Trophoblast cell (in vitro differentiated cells and primary cell): Measurements from ENCODE around the gene BMAL1.

Experiments
- DNase-seq, 2 donors: peaks; one replicate each; pipeline ENCODE4 v3.0.0-alpha.2; 2016
- H2AFZ ChIP-seq: 2 replicates; pipeline ENCODE4 v1.6.1; 2013; ENCODE audit warnings: low read length, moderate library complexity, mild to moderate bottlenecking; ENCODE audit not compliant: insufficient read depth, poor library complexity
- H2AK5ac ChIP-seq: 2 replicates; pipeline ENCODE4 v1.6.1; 2013; ENCODE audit warnings: mild to moderate bottlenecking, low read length
- H2BK120ac ChIP-seq: 2 replicates; pipeline ENCODE4 v1.6.1; 2013; ENCODE audit warnings: low read length, mild to moderate bottlenecking, moderate library complexity; ENCODE audit not compliant: insufficient read depth, poor library complexity
- H2BK12ac ChIP-seq: 2 replicates; pipeline ENCODE4 v1.6.1; 2013; ENCODE audit warnings: mild to moderate bottlenecking, low read length, moderate library complexity
- H2BK5ac ChIP-seq: 2 replicates; pipeline ENCODE4 v1.6.1; 2013; ENCODE audit warnings: low read length, low read depth, moderate library complexity, mild to moderate bottlenecking; ENCODE audit not compliant: poor library complexity
- H3K14ac ChIP-seq: 2 replicates; pipeline ENCODE4 v1.6.1; 2013; ENCODE audit warnings: mild to moderate bottlenecking, low read length
- H3K18ac ChIP-seq: 2 replicates; pipeline ENCODE4 v1.6.1; 2013; ENCODE audit warnings: mild to moderate bottlenecking, low read length
- H3K23ac ChIP-seq: 2 replicates; pipeline ENCODE4 v1.6.1; 2013; ENCODE audit warnings: low read length
- H3K27ac ChIP-seq: 2 replicates; pipeline ENCODE4 v1.5.1; 2013; ENCODE audit warnings: low read depth, mild to moderate bottlenecking, inconsistent platforms, low read length, moderate library complexity
- H3K27me3 ChIP-seq: 2 replicates; pipeline ENCODE4 v1.6.1; 2013; ENCODE audit warnings: inconsistent platforms, mild to moderate bottlenecking, low read length, moderate library complexity; ENCODE audit not compliant: insufficient read depth
- H3K36me3 ChIP-seq, 2 experiments: 1 replicate in 1 of 2; 2 replicates in 1 of 2; pipeline ENCODE4 v1.6.1; 2013; ENCODE audit warnings: low read length in 2 of 2, mild to moderate bottlenecking in 2 of 2, moderate library complexity in 1 of 2; ENCODE audit not compliant: insufficient read depth in 2 of 2, control insufficient read depth in 1 of 2
- H3K4ac ChIP-seq: 2 replicates; pipeline ENCODE4 v1.6.1; 2013; ENCODE audit warnings: low read depth, mild to moderate bottlenecking, low read length, moderate library complexity
- H3K4me1 ChIP-seq, 2 experiments: 1 replicate in 1 of 2; 2 replicates in 1 of 2; pipeline ENCODE4 v1.6.1; 2013; ENCODE audit warnings: low read length in 2 of 2, mild to moderate bottlenecking in 2 of 2, moderate library complexity in 1 of 2; ENCODE audit not compliant: insufficient read depth in 2 of 2, control insufficient read depth in 1 of 2
- H3K4me2 ChIP-seq: 2 replicates; pipeline ENCODE4 v1.6.1; 2013; ENCODE audit warnings: inconsistent platforms, mild to moderate bottlenecking, low read length, moderate library complexity
- H3K4me3 ChIP-seq: 2 replicates; pipeline ENCODE4 v1.5.1; 2013; ENCODE audit warnings: mild to moderate bottlenecking, low read depth, low read length, inconsistent platforms
- H3K79me1 ChIP-seq: one replicate; pipeline ENCODE4 v1.6.1; 2013; ENCODE audit warnings: low read length
- H3K79me2 ChIP-seq: 2 replicates; pipeline ENCODE4 v1.6.1; 2013; ENCODE audit warnings: low read length, mild to moderate bottlenecking; ENCODE audit not compliant: control insufficient read depth, insufficient read depth, poor library complexity
- H3K9ac ChIP-seq: 2 replicates; pipeline ENCODE4 v1.6.1; 2013; ENCODE audit warnings: mild to moderate bottlenecking, low read length
- H3K9me3 ChIP-seq: 2 replicates; pipeline ENCODE4 v1.6.1; 2013; ENCODE audit warnings: low read depth, mild to moderate bottlenecking, control low read depth, inconsistent platforms, low read length; ENCODE audit not compliant: insufficient read depth
- H4K12ac ChIP-seq: 2 replicates; pipeline ENCODE4 v1.6.1; 2013; ENCODE audit warnings: low read depth, mild to moderate bottlenecking, low read length, moderate library complexity
- H4K8ac ChIP-seq: 2 replicates; pipeline ENCODE4 v1.6.1; 2013; ENCODE audit warnings: low read depth, mild to moderate bottlenecking, low read length, moderate library complexity
- H4K91ac ChIP-seq: one replicate; pipeline ENCODE4 v1.6.1; 2013; ENCODE audit warnings: low read depth, mild to moderate bottlenecking, low read length, moderate library complexity
- WGBS: extraction: QIAGEN DNeasy Blood & Tissue Kit; methylation state at CpG from one replicate; pipeline ENCODE4 v1.1.7; 2013; ENCODE audit warnings: missing lambda C conversion rate; ENCODE audit not compliant: insufficient read length, insufficient coverage; ENCODE audit errors: extremely low coverage; 5-methylcytosine and 5-hydroxymethylcytosine counted together

The BMAL1 gene

DNA sequence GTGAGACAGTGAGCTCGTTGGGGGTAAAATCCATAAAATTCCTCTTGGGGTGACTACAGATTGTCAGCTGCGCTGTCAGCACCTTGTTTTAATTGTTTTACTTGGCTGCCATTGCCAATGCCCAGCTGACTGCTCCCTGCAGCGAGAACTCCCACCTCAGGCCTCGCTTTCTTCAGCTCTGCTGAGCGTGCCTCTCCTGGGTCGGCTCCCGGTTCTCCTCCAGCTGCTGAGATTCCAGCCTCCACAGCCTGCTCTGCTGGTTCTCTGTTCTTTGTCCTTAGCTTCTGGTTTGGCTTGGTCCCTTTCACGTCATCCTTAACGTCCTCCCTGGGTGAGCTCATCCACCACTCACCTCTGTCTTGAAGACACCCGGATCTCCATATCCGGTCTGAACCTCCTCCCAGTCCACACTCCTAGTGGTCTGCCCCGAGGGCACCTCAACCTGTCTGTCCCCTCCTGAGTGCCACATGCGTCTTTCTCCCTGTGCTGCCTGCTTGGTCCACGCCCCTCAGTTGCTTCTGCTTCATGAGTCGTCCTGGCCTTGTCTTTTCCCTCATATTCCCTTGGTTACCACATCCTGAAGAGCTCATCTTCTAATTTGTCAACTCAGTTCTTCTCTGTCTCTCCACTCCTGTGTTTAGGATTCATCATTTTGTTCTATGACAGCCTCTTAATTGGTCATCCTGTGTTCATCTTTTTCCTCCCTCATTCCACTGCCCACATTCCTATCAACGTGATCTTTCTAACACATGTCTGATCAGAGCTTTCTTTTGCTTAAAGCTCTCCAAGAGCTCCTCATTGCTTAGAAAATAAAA is 35.6 kb downstream of the BMAL1 start:
- no peak overlapping the region for H2BK5ac ChIP-seq
- no peak overlapping the region for H3K4me2 ChIP-seq
- no peaks in the 10 kb centered on the region for H3K27me3 ChIP-seq
- H3K27ac ChIP-seq: no peak overlapping the region
- H2BK12ac ChIP-seq: no peak overlapping the region
- no peaks in the 10 kb centered on the region for H3K9me3 ChIP-seq
- H3K36me3 ChIP-seq: no peaks in the 10 kb centered on the region
- no peak overlapping the region for H4K12ac ChIP-seq
- no peak overlapping the region for H3K23ac ChIP-seq
- H3K18ac ChIP-seq: no peak overlapping the region
- H3K4ac ChIP-seq: no peak overlapping the region
- WGBS: no CpG with 5 or more reads among the region's 16 CpGs
- H3K14ac ChIP-seq: no peak overlapping the region
- H4K8ac ChIP-seq: no peak overlapping the region
- no peaks in the 10 kb centered on the region for H3K79me1 ChIP-seq
- H3K4me1 ChIP-seq: peaks cover 0 to 5% of the 10 kb centered on the region in 2 experiments
- H3K4me3 ChIP-seq: no peak overlapping the region
- no peak overlapping the region for H2AK5ac ChIP-seq
- H2BK120ac ChIP-seq: no peak overlapping the region
- H3K9ac ChIP-seq: no peak overlapping the region
- H3K79me2 ChIP-seq: no peaks in the 10 kb centered on the region
- peak in 1 of 2 donors; percentile 50 for DNase-seq
- H2AFZ ChIP-seq: no peak overlapping the region
- no peak overlapping the region for H4K91ac ChIP-seq

DNA sequence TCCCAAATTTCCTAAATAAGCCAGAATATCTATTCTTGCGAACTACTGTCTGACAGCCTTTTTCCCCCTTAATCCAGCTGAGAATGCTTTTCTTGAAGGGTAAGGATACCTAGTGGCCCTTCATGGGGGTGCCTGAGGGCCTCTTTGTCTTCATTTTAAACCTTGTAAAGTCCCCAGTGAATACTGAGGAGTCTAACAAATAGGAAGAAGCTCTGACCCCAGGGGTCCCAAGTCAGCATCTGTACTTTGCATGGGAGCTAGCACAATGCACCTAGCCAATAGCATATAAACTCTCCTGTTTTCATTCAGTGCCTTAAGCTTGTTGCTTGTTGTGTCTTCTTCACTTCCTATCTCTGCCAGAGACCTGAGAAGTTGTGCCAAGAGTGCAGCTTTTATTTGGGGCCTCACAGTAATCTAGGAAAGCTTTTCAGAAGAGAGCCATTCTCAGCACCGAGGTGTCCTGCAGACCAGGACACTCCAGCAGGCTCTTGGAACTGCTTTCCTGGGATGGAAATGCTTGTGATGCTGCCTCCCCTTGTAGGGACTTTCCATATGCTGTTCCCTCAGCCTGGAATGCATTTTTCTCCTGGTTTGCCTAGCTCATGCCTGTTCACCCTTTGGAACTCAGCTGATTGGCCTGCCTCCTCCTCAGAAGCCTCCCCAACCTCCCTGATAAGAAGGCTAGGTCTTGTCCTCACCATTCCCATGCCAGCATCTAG is 37.2 kb downstream of the BMAL1 start:
- Histone ChIP-seq H3K27me3 (no peaks in the 10 kb centered on the region), H3K14ac (no peak overlapping the region), H2BK12ac (no peak overlapping the region), H2AFZ (no peak overlapping the region), H4K8ac (no peak overlapping the region), H3K27ac (no peak overlapping the region), H3K4me3 (no peak overlapping the region), H3K4me1 (peaks cover 0 to 5% of the 10 kb centered on the region in 2 experiments), H3K79me2 (no peaks in the 10 kb centered on the region), H3K9me3 (no peaks in the 10 kb centered on the region), H3K36me3 (no peaks in the 10 kb centered on the region), H3K23ac (no peak overlapping the region), H2BK120ac (no peak overlapping the region), H2AK5ac (no peak overlapping the region), H3K4ac (no peak overlapping the region), H3K4me2 (no peak overlapping the region), H3K18ac (no peak overlapping the region), H4K91ac (no peak overlapping the region), H2BK5ac (no peak overlapping the region), H3K79me1 (no peaks in the 10 kb centered on the region), H4K12ac (no peak overlapping the region), H3K9ac (no peak overlapping the region)
- DNase-seq: no peak
- no CpG with 5 or more reads among the region's 2 CpGs for WGBS

DNA sequence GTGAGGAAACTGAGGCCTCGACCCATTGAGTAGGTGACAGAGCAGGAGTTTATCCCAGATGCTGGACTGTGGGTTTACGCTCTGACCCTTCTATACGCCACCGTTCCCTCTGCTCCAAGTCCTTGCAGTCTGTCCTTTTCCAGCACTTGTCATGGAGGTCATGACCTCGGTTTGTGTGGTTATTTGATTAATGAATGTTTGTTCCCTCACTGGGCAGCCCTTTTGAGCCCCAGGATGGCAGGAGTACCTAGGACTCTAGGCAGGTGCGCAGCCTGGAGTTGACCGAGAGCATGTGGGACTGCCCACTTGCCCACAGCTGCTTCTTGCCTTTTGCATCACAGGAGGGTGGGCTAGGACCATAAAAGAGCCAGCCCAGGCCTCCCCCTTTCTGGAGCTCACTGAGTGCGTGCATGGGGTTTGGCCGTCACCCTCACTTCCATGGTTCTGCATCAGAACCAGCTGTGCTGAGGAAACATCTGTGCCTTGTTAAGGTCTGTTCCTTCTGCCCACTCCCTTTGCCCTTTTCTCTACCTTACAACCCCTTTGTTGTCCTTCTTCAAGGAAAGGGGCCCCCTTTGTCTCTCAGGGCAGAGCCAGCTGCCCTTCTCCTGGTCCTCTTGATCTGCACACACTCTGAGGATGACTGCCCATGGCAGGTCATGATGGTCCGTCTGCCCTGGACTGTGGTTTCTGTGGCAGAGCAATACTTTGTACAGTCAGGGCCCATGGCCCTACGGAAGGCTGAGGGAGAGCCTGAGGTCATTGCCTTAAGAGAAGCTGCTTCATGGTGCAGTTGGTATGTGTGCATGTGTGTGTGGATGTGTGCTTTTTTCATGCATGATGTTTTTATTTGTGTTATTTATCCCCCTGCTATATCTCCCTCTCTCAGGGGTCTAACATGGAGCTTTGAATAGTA is 38.2 kb downstream of the BMAL1 start:
- Histone ChIP-seq H3K14ac (no peak overlapping the region), H3K27me3 (no peaks in the 10 kb centered on the region), H3K23ac (no peak overlapping the region), H3K9me3 (no peaks in the 10 kb centered on the region), H3K79me1 (no peaks in the 10 kb centered on the region), H3K27ac (no peak overlapping the region), H3K79me2 (no peaks in the 10 kb centered on the region), H3K36me3 (no peaks in the 10 kb centered on the region), H4K8ac (no peak overlapping the region), H3K18ac (no peak overlapping the region), H2BK5ac (no peak overlapping the region), H4K12ac (no peak overlapping the region), H3K4me1 (peaks cover 0 to 5% of the 10 kb centered on the region in 2 experiments), H2BK120ac (no peak overlapping the region), H2AK5ac (no peak overlapping the region), H4K91ac (no peak overlapping the region), H3K9ac (no peak overlapping the region), H3K4me2 (no peak overlapping the region), H2AFZ (no peak overlapping the region), H3K4ac (no peak overlapping the region), H3K4me3 (no peak overlapping the region), H2BK12ac (no peak overlapping the region)
- no peak for DNase-seq
- no CpG with 5 or more reads among the region's 11 CpGs for WGBS

DNA sequence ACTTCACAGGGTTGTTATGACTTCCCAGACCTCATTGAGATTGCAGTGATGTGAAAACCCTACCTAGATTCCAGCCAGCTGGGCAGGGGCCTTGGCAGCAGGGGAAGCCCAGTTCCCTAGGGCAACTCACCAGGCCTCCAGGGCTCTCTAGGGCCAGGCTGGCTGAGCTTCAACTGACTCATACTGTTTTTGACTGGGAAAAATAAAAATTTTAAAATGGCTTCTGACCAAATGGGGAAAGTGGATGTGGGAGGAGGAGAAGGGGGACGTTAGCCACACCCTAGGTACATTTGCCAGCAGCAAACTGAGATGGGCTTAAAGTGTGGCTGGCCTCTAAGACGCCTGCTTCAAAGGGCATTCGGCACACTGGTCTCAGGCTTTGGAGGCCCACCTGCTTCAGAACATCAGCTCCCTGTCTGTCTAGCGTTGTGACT is 39.0 kb downstream of the BMAL1 start:
- Histone ChIP-seq H4K8ac (no peak overlapping the region), H3K18ac (no peak overlapping the region), H4K12ac (no peak overlapping the region), H3K4me2 (no peak overlapping the region), H3K4me3 (no peak overlapping the region), H3K4ac (no peak overlapping the region), H3K9ac (no peak overlapping the region), H2BK5ac (no peak overlapping the region), H3K36me3 (no peaks in the 10 kb centered on the region), H3K9me3 (no peaks in the 10 kb centered on the region), H3K4me1 (peaks cover 0 to 5% of the 10 kb centered on the region in 2 experiments), H3K14ac (no peak overlapping the region), H4K91ac (no peak overlapping the region), H3K23ac (no peak overlapping the region), H3K79me2 (no peaks in the 10 kb centered on the region), H2AK5ac (no peak overlapping the region), H2AFZ (no peak overlapping the region), H2BK120ac (no peak overlapping the region), H2BK12ac (no peak overlapping the region), H3K27ac (no peak overlapping the region), H3K79me1 (no peaks in the 10 kb centered on the region), H3K27me3 (no peaks in the 10 kb centered on the region)
- WGBS: no CpG with 5 or more reads among the region's 4 CpGs
- no peak for DNase-seq
